NCI-H1694 treated with DMSO at 0.1 percent for 48 hours (cell line): Measurements from ENCODE around the gene GUCA2A.

Experiments used
- DNase-seq: peaks from one replicate; lab custom pipeline; 2025; lab: John Stamatoyannopoulos, UW

The GUCA2A gene

DNA sequence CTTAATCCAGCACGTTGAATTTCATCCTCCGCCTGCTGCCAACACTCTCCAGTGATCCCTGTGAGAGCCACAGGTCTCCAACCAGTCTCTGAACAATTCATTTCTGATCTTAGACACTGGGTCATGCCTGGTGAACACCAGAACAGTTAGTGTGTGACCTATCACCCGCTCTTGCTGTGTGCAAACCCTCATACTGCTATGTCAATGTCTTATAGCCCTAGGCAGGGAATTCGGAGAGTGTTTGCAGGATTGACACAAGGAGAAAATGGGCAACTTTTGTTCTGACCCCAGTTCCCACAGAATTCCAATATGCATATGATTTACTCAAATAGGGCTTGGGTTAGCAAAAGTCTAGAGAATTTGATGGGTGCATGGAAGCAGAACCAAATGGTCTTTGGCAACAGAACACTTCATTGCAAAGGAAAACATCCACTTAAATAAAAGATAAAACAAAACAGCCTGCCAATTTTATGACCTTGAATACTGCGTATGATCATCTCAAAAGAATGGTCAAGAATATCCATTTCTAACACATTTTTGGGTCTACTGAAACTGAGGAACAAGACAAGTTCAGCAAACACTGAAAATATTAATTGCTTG, 34.4 kb downstream of the GUCA2A start:
- no peak for DNase-seq

DNA sequence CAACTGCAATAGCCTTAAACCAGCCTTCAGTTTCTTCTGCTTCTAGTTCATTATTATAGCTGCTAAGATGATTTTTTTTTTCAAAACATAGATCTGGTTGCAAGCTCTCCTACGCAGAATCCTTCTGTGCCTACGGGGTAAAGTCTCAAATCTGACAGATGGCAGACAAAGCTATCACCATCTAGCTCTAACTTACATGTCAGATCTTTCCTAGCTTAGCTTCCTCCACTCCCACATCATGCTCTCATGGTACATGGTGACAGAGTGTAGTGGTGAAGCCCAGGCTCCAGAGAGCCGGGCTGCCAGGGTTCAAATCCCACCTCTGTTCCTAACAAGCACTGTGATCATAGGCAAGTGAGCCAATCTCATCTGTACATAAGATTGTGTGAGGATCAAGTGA, 35.6 kb downstream of the GUCA2A start:
- DNase-seq: no peak

DNA sequence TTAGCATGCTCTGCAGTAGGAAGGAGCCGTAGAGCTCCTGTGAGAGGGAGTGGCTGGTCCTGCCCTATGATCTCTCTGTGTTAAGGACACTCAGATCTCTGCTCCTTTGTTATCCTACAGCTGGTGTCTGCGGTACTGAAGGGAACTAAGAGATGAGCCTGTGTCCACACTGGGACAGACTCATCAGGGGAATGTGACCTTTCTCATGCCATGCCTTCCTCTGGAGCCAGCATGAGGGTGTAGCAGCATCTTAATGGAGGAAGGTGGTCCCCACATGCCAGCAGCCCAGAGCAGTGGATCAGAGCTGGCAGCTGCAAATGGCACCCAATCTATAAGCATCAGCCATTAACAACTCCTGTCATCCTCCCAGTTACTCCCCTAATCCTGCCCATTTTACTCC, 36.0 kb downstream of the GUCA2A start:
- DNase-seq: no peak

DNA sequence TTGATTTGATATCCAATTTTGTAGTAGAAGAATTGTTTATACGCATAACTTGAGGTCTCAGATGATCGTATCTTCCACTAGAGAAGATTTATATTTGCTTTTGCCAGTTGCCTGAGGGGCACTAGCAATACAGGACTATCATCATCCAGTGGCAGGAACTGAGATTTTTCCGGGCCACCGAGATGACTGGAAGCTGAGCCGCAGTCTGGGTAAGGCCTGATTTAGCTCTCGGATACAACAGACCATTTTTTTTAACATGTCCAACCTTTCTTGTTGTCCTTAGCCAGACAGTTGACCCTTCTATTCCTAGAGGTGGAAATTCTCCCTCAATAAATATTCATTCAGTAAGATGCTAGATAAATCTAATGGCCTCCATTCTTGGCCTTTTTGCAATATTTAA, 36.8 kb downstream of the GUCA2A start:
- no peak for DNase-seq

DNA sequence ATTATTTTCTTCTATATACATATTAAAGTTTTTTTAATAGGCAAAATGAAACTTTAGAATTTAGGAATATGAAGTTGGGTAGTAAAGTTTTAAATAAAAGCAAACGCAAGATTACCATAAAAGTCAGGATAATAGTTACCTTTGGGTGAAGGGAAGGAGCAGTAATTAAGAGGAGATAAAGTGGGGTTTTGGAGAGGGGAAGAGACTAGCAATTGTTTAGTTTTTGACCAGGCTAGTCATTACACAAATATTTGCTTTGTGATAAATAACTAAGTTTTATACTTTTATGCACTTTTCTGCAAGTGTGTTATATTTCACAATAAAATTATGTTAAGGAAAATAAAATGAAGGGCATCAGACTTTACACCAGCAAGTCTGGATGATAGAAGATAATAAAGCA, 39.0 kb downstream of the GUCA2A start:
- DNase-seq: no peak

DNA sequence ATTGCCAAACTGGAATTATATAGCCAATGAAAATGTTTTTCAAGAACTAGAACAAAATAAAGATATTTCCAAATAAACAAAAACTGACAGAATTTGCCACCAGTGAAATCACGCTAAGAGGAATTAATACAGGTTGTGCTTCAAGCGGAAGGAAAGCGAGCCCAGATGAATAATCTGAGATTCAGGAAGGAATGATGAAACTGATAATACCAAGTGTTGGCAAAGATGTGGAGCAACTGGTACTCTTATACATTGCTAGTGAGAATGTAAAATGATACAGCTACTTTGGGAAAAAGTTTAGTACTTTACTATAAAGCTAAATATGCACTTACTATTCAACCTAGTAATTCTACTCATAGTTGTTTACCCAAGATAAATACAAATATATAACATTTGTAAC, 42.1 kb downstream of the GUCA2A start:
- no peak for DNase-seq

DNA sequence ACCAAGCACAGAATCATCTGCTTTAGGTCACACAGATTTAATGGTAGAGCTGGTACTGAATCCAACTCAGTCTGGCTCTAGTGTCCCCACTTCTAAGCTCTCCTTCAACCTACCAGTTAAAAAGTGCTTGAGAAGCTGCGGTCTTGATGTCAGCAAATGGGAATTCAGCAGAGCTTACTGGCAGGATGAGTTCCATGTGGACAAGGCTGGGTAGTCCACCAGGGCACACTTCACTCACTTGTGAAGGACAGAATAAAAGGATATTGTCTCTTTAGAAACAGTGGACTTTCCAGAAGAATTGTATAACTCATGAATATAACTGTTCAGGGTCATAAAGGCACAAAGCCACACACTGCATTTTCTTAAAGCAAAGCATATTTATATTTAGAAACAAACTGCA, 46.4 kb downstream of the GUCA2A start:
- no peak for DNase-seq

DNA sequence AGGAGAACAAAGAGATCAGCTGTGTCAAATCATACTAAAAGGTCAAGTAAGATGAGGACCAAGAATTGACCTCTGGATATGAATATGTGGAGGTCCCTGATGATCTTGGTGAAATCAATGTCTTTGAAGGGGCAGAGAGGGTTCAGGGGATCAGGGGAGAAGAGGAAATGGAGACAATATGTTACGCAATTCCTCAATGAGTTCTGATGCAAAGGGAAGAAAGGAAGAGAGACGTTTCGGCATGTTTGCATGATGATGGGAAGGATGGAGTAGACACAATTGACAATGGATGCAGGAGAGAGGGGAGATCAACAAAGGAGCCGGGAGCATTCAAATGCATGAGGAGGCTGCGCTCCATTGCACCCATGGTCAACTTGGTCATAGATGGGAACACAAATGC, 47.3 kb downstream of the GUCA2A start:
- no peak for DNase-seq

DNA sequence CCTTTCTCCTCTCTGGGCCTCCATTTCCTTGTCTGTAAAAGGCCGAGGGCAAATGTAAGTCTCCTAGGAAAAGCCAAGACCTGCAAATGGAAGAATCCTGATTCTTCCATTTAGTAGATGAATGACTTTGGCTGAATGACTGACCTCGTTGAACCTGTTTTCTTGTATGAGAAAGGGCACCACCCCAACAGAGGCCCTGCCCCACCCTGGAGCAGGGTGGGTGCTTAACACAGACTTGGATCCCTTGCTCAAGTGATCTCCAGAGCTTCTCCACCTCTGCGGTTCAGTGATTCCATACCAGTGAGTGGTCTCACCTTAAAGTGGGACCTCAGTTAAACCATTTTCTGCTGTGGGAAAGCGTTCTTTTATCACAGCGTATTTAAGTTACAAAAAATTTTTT, 50.3 kb downstream of the GUCA2A start:
- no peak for DNase-seq
